Transverse colon (tissue), 4 donors: ENCODE results near the gene TRRAP.

Source experiments
- POLR2A ChIP-seq: fragments of 450-650 bp; IDR thresholded peaks from one replicate; pipeline ENCODE4 v1.6.1; 2016; ENCODE audit warnings: antibody characterized with exemption, mild to moderate bottlenecking, moderate library complexity
- POLR2AphosphoS5 ChIP-seq, 3 donors: sonication (generic); formaldehyde crosslinking; IDR thresholded peaks; one replicate each; pipeline ENCODE4 v1.6.1; 2016; ENCODE audit warnings: antibody characterized with exemption in 3 of 3
- TF ChIP-seq, protein P1 (sequence below), 5 experiments: fragments of 200-600 bp in 3 of 5; fragments of 450-650 bp in 2 of 5; sonication (generic) in 3 of 5; IDR thresholded peaks; 1 replicate in 2 of 5; 2 replicates in 3 of 5; pipeline ENCODE4 v1.5.1; 2016 to 2017; ENCODE audit warnings: antibody characterized with exemption in 5 of 5, inconsistent platforms in 3 of 5, mild to moderate bottlenecking in 2 of 5, moderate library complexity in 1 of 5

DNA sequence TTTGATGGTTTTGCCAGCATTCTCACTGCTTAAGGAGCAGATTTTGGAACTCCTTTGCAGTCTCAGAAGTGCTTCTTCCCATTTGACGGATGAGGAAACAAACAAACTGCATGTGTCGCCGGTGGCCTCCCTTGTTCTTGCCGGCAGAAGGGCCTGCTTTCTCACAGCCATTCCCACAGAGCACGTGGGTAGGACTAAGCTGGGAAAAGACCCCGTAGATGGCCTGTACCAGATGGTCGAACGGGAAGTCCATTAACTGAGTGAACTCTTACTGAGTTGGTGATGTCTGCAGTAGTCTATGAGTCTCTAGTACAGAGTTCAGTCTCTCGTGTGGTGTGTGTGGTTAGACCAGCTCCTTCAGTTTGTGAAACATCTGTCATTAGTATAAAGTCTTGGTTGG, 131.9 kb downstream of the TRRAP start:
- TF ChIP-seq, protein P1, sequence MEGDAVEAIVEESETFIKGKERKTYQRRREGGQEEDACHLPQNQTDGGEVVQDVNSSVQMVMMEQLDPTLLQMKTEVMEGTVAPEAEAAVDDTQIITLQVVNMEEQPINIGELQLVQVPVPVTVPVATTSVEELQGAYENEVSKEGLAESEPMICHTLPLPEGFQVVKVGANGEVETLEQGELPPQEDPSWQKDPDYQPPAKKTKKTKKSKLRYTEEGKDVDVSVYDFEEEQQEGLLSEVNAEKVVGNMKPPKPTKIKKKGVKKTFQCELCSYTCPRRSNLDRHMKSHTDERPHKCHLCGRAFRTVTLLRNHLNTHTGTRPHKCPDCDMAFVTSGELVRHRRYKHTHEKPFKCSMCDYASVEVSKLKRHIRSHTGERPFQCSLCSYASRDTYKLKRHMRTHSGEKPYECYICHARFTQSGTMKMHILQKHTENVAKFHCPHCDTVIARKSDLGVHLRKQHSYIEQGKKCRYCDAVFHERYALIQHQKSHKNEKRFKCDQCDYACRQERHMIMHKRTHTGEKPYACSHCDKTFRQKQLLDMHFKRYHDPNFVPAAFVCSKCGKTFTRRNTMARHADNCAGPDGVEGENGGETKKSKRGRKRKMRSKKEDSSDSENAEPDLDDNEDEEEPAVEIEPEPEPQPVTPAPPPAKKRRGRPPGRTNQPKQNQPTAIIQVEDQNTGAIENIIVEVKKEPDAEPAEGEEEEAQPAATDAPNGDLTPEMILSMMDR (IDR thresholded peaks at IDR 0.05): no peak
- no peak for TF ChIP-seq POLR2A
- no peak for TF ChIP-seq POLR2AphosphoS5 (IDR thresholded peaks at IDR 0.05)
